ENCODE measurements around the gene ADCY2.

The ADCY2 gene

DNA sequence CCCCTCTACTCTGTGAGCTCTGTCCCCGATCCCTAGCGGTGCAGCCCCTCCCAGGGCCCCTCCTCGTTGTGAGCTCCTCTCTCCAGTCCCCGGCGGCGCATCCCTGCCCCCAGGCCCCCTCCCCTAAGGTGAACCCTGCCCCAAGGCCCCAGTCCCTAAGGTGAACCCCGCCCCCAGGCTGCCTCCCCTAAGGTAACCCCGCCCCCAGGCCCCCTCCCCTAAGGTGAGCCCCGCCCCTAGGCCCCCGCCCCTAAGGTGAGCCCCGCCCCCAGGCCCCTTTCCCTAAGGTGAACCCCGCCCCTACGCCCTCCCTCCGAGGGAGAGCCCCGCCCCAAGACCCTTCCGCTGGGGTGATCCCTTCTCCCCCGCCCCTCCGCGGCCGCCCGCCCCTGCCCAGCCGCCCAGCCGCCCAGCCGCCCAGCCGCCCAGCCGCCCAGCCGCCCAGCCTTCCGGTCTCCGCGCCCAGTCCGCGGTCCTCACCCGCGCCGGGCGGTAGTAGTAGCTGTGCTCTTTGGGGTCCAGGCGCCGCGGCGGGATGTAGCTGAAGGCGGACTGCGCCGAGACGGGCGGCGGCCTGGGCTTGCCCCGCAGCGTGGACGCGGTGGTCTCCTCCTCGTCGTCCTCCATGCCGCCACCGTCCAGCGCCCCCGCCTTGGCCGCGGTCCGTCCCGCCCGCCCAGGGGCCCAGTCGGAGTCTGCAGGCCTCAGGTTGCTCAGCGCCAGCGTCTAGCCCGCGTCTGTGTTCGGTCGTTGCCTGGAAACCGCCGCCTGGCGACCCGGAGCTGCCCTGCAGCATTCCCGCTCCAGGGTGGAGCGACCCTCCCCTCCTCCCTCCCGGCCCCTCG lies 454.7 kb downstream of the ADCY2 start, which contains the start of gene CFAP90:
Gene CFAP90 (minus strand): TSS at position 739 of the 845 bp plus-strand sequence. CDS start 112 bp downstream, at position 627.
- DNase-seq = peak; percentile 18

DNA sequence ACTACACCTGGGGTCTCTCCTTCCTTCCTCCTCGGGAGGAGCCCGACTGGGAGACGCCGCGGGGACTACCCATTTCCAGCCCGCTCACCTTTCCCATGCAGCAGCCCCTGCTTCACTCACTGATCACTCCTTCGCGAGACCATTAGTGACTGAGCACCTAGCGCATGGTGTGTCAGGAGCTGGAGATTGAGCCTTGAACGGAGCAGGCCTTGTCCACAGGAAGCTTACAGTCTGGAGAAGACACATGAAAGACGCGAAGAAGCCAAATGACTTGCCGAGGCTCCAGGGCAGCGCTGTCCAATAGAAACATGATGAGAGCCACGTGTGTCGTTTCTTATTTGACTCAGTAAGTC lies 455.3 kb downstream of the ADCY2 start:
- DNase-seq = no peak

DNA sequence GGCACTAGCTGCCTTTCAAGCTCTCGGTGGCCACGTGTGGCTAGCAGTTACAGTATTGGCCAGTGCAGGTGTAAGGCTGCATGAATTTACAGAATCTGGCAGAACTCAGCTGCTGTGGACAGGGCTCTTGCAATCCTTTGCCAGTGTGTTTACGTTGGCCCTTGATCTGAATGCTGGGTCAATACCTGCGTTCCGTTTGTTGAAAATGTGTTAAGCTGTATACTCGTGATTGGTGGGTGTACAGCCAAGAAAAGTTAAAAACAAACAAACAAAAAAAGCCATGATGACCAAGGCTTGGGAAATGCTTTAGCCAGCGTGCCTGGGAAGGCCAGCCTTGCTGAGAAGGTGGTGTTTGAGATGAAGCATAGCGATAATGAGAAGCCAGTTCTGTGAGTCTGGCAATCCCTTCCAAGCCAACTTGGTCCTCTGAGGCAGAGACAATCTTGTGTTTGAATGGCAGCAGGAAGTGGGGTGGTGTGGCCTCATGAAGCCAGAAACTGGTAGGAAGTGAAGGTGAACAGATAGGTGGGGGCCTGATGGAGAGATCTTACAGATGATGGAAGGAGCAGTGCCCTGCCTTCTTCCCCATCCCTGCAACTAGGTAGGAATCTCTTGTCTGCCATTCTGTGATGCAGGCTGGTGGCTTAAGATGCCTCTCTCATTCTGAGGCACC lies 455.8 kb downstream of the ADCY2 start:
- no peak for DNase-seq

DNA sequence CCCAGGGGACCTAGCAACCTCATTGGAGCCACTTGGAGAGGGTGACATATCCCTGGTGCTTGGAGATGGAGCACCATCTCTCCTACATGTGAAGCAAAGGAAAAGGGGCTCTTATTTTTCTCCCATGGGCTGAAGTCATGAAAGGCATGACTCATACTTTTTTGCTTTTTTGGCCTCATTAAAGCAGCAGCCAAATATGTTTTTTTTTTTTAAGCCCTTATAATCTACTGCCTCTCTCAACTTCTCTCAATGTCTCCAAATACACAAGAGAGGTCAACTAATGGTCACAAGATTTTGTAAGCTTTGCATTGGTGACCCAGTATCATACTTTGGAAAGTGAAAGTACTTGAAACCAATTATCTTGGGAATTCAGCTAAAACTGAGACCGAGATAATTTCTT lies 456.6 kb downstream of the ADCY2 start:
- DNase-seq = no peak

DNA sequence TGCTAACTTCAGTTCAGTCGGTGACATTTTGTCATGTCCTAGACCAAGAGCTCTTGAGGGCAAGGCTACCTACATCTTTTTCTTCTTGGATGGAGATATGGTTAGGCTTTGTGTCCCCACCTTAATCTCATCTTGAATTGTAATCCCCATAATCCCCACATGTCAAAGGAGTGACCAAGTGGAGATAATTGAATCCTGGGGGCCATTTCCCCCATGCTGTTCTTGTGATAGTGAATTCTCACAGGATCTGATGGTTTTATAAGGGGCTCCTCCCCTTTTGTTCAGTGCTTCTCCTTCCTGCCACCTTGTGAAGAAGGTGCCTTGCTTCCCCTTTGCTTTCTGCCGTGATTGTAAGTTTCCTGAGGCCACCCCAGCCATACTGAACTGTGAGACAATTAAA lies 457.1 kb downstream of the ADCY2 start:
- no peak for DNase-seq

DNA sequence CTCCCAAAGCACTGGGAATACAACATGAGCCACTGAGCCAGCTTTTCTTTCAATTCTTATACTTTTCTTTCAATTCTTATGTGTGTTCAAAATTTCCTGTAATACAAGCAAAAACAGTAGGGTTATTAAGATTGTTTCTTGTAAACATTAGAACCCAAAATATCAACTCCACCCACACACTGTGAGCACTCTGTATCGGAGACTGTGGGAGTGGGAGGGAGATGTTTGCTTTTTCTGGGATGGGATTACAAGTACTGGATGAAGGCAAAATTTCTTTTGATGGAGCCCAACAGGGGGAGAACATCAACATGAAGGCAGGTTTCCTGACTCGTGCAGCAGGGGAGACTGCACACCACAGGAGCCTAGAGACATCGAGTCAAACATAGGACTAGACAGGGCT lies 459.7 kb downstream of the ADCY2 start:
- no peak for DNase-seq

DNA sequence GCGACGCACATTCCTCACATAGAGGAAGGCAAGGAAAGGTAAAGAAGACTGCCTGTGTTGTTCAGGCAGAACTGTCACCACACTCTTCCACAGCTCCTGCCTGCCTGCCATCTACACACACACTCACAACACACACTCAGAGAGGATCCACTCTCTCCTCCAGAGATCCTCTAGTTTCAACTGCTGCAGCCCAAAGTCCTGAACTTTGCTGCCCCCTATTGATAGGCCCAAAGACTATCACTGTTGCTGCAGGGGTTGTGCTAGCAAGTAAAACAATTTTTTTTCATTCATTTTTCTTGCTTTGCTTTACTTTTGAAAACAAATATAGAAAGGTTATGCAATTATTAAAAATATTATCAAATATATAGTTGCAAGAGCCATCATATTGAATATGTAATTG lies 460.9 kb downstream of the ADCY2 start:
- no peak for DNase-seq

DNA sequence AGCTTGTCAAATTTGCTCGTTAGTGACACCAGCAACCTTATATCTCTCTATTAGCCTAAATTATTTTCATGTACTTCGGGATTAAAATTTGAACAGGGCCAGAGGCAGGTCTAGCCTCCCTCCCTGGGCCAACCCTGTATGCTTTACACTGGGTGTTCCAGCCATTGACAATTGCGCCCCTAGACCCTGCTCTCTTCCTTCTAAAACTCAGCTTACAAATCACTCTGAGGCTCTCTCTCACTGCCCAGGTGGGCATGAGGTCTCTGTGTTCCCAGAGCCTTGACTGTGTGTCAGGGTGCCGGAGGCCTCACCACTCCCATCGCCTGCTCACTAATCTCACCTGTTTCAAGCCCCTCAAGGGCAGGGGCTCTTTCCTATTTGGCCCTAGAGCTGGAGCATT lies 461.4 kb downstream of the ADCY2 start:
- DNase-seq = no peak

DNA sequence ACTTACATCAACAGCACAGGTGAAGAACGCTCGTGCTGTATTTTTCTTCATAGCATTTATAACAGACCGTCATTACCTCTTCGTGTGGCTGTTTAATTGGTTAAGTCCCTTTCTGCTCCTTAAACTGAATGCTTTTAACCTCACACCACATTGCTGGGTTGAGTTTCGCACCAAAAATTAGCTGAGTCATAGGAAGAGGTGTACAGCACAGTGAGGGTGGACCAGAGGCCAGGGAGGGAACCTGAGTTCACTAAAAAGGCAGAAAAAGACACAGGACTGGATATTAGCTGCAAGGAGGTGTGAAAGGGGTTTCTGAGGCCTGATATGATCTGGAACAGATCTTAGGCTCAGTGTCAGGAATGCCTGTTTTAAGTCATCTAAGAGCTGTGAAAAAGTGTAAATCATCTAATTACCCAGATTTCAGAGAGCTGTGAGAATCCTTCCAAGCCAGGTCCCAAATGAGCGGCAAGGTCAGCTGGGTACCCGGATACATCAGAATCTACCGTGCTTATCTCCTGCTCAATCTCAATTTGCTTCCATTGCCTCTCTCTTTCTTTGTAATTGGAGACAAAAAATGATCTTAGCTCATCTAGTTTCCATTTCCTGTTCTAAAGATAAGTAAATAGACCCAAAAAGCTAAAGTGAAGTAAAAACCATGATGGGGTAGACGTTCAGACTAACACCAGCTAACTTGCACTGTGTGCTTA lies 462.1 kb downstream of the ADCY2 start:
- DNase-seq = no peak

DNA sequence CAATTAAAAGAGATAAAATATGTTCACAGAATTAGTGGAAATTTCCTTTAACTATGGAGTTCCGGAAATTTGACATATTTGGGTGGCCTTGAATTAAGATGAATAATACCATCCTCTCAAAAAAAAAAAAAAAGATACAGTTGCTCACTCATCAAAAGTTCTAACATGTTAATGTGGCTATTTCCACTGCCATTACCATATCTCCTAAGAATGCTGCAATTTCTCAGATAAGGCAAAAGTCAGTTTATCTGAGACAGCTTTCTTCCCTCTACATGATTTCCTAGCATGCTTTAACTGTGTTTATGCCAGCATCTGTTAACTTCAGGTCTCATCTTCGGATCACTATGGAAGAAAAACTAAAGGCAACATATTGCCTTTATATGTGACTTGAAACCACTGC lies 470.3 kb downstream of the ADCY2 start:
- no peak for DNase-seq

DNA sequence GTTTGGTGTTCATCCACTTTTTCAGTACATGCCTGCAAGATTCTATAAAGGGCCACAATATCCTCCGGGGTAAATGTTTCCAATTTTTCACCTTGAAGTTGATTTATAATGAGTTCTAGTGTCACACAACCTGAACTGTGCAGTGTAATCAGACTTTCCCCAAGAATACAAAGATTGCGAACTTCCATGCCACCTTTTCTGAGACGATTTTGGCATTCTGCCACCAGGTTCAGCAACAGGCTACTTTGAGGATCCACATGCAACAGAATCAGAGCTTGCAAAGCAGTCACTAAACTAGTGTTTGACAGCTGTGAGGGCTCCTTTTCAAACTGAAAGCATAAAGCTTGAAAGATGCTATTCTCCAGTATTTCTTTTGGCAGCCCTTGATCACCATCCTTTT lies 471.3 kb downstream of the ADCY2 start:
- DNase-seq = no peak

DNA sequence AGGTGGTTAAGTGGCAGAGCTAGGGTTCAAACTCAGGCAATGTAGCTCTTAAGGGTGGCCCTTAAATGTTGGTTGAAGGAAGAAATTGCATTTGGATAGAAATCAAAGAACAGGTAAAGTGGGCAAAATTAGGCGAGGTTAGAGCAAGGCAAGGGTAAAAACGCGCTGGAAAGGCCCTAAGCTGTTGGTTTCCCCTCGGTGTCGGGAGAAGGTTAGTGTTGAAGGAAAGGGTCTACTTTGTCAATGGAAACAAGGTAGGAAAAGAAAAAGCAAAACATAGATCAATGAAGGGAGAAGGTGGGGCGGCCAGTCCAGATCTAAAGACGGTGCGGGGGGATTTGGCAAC lies 472.5 kb downstream of the ADCY2 start:
- no peak for DNase-seq

DNA sequence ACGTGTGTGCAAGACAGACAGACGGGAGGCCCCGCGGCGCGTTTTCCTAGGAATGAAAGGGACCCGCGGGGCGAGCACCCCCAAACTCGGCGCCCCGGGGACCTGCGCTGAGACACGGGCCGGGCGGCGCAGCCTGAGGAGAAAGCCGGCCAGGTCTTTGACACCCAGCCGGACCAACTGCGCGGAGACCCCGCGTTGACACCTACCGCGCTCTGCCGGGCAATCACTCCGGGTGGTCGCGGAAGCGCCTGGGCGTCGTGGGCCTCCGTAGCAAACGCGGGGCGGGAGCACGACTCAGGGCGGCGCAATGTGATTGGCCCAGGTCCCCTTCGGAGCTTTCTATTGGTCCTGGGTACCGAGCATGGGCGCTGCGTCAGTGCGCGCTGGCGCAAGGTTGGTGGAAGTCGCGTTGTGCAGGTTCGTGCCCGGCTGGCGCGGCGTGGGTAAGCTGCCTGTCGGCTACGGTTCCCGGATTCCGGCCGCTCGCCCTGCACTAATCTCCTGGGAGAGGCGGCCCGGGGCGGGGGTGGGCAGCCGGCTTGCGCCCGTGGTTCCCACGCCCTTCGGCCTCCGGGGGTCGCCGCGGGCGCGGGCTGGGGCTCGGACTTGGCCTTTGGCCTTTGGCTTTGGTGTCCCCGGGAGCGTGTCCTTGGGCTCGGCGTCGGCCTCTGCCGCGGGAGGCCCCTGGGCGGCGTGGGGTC lies 473.0 kb downstream of the ADCY2 start, which contains the start of the genes FASTKD3 and MTRR:
Gene FASTKD3 (minus strand): TSS at position 259 of the 701 bp plus-strand sequence. CDS start 948 bp downstream, outside the sequence.
Gene MTRR (plus strand): TSS at position 376 of the 701 bp plus-strand sequence. CDS start 1,647 bp downstream, outside the sequence.
- peak; percentile 91 for DNase-seq

DNA sequence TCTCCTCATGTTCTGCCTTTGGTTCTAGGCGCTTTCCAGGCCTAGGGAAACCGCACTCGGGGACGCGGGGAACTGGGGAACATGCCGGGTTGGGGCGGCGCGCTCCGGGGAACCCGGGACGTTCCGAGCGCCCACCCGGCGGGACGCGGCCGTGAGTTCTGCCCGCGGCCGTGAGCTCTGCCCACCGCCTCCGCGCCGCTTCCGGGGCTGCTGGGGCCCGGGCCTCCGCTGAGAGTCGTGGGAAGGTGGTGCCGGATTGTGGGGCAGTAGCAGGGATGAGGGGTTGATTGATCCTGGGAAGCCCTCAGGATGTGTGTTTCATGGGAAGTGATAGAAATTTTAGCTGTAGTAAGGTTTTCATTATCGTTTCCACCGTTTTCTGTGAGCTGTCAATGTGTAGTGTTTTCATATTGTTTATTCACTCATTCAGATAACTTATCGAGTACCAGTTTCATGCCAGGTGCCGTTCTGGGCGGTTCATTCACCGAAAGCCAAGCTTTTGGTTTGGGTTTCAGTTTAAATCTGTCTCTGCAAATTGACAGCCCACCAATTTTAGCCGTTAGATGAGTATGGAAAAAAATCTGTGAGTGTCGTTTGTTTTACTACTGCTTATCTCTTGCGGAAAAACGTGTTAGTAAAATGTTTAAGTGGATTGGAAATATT lies 473.7 kb downstream of the ADCY2 start:
- peak; percentile 50 for DNase-seq

DNA sequence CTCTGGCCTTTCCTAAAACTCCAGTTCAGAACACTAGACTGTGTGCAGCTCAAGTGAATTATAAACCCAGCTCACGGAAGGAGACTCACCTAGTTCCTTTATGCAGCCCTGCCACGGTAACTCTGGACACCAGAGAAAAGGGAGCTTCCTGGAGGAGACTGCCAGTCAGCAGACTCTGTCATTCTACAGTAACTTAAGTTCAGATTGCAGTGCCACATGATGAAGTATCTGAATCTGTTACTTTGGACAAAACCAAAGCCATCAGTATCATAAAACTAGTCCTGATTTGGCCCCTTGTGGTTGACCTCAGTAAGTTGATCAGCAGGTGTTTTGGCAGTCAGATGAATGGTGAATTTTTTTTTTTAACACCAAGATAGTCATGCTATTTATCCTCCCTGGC lies 475.7 kb downstream of the ADCY2 start:
- no peak for DNase-seq

DNA sequence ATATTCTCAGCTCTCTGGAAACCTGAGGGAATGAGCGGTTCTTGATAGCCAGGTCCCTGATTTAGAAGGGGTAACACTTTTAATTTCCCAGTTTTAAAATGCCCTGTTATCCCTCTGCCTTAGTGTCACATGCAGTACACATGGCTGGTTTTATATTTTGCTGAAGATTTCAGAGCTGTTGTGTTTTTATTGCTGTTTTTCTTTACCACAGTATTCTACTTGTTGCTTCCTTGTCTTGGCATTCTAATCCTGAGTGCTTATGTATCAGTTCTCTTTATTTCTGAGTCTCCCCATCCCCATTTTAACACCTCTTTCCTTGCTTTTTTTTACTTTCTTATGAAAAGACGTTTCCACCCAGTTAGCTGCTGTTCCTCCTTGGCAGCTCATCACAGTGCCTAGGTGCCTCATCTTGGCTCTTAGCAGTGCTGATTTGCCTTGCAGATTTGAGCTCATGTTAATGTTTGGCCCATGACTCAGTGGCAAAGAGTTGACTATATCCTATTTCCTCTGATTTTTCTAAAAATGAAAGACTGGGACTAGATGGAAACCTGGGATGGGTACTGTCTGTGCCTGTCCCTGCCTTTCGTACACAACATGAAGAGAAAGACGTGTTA lies 476.7 kb downstream of the ADCY2 start:
- no peak for DNase-seq

DNA sequence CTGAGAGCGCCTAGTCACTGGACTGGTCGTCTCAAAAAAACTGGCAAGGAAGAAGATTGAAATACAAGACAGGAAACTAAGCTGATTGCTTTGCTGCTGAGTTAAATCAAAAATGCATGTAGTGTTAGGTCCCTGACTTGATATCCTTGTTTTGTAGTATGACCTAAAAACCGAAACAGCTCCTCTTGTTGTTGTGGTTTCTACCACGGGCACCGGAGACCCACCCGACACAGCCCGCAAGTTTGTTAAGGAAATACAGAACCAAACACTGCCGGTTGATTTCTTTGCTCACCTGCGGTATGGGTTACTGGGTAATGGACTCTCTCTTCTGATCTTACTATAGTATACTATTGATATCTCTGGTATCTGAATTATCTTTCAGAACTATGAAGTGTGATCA lies 477.3 kb downstream of the ADCY2 start:
- no peak for DNase-seq

DNA sequence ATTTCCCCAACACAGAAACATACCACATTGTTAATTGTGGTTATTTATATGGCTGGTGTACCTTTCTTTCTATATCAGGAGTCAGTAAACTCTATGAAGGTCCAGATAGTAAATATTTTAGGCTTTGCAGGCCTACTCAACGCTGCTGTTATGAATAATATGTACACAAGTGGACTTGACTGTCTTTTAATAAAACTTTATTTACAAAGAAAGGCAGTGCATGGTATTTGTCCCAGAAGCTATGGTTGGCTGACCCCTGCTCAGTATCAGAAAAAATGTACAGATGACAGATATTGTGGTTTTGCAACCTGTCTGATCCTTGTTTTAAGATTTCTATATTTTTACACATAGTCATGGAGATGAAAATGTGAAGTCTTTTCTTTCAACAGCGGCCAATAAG lies 478.7 kb downstream of the ADCY2 start:
- no peak for DNase-seq

DNA sequence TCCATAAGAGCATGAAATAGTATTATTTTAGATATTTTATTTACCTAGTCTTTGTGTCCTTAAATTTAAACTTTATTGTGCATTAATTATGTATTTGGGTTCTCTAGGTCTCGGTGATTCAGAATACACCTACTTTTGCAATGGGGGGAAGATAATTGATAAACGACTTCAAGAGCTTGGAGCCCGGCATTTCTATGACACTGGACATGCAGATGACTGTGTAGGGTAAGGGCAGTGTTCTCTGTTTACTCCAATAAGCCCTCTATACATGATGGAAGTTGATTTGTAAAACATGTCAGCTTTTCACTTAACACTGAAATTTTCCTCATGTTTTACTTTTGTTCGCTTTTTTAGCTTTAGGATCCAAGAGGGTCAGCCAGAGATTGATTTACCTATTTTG lies 479.2 kb downstream of the ADCY2 start:
- DNase-seq = no peak

DNA sequence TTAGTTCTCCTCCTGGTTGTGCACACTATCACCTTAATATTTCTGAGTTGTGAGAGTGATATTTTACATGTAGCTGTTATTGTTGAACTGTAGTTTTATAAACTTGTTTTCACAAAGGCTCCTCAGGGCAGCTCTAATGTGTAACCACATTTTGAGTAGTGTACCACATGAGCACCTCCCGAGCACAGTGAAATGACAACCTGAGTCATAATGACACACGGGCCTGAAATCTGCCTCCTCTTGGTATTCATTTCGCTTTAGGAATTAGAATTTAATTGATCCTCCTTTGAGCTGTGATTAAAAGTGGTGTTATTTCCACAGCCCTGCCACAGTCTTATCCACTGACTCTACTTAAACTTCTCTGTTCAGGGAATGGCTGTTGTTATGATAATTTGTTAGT lies 480.9 kb downstream of the ADCY2 start:
- DNase-seq = no peak

DNA sequence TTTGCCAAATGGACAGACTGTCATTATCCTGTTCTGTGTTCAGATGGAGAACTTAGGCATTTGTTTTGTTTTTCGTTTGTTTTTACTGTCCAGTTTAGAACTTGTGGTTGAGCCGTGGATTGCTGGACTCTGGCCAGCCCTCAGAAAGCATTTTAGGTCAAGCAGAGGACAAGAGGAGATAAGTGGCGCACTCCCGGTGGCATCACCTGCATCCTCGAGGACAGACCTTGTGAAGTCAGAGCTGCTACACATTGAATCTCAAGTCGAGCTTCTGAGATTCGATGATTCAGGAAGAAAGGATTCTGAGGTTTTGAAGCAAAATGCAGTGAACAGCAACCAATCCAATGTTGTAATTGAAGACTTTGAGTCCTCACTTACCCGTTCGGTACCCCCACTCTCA lies 481.9 kb downstream of the ADCY2 start:
- DNase-seq = no peak

DNA sequence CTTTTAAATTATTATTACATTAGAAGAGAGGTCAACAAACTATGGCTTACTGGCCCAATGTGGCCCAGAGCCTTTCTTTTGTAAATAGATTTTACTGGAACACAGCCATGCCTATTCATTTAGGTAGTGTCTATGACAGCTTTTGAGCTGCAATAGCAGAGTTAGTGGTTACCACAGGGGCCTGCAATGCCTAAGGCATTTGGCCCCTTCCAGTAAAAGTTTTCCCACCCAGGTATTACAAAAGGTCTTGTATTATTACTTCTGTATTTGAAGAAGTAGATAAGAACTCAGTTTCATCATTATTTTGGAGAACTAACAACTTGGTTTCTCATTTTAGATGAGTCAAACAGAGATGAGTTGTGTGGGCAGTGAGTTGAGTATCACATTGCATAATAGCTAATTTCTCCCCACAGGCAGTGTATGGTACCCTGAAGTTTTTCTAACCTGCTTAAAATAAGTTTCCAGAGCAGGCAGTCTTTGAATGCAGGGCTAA lies 482.5 kb downstream of the ADCY2 start:
- DNase-seq = peak; percentile 17
